ENCODE measurements around the gene TRAF6. TPM values are rescaled to one million over a fixed set of nuclear protein-coding genes. Genes with fewer than 3 reads are reported as not detected.

TRAF6 gene, protein sequence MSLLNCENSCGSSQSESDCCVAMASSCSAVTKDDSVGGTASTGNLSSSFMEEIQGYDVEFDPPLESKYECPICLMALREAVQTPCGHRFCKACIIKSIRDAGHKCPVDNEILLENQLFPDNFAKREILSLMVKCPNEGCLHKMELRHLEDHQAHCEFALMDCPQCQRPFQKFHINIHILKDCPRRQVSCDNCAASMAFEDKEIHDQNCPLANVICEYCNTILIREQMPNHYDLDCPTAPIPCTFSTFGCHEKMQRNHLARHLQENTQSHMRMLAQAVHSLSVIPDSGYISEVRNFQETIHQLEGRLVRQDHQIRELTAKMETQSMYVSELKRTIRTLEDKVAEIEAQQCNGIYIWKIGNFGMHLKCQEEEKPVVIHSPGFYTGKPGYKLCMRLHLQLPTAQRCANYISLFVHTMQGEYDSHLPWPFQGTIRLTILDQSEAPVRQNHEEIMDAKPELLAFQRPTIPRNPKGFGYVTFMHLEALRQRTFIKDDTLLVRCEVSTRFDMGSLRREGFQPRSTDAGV
- polyA plus RNA-seq = 12.6 to 15.1 TPM (median 12.6 TPM) in 3 replicates
- polyA plus RNA-seq (2011; ENCODE audit: low read depth) = 3.7 TPM
- 6.2 and 11.2 TPM in 2 replicates for polyA plus RNA-seq (2011; cell fraction: cytosol; rRNA removed)
- polyA plus RNA-seq (2011; cell fraction: nucleus; rRNA removed) = 17.4 and 19.0 TPM in 2 replicates
- 8.9 and 9.2 TPM in 2 replicates for polyA plus RNA-seq (2012; ENCODE audit: low replicate concordance)
- polyA minus RNA-seq = 18.3 to 21.8 TPM (median 20.6 TPM) in 3 replicates
- 8.8 TPM for polyA minus RNA-seq (2011; cell fraction: cytosol; rRNA and poly(A)+ RNA removed)
- polyA minus RNA-seq (2011; cell fraction: nucleus; rRNA and poly(A)+ RNA removed) = 14.0 and 23.5 TPM in 2 replicates

DNA sequence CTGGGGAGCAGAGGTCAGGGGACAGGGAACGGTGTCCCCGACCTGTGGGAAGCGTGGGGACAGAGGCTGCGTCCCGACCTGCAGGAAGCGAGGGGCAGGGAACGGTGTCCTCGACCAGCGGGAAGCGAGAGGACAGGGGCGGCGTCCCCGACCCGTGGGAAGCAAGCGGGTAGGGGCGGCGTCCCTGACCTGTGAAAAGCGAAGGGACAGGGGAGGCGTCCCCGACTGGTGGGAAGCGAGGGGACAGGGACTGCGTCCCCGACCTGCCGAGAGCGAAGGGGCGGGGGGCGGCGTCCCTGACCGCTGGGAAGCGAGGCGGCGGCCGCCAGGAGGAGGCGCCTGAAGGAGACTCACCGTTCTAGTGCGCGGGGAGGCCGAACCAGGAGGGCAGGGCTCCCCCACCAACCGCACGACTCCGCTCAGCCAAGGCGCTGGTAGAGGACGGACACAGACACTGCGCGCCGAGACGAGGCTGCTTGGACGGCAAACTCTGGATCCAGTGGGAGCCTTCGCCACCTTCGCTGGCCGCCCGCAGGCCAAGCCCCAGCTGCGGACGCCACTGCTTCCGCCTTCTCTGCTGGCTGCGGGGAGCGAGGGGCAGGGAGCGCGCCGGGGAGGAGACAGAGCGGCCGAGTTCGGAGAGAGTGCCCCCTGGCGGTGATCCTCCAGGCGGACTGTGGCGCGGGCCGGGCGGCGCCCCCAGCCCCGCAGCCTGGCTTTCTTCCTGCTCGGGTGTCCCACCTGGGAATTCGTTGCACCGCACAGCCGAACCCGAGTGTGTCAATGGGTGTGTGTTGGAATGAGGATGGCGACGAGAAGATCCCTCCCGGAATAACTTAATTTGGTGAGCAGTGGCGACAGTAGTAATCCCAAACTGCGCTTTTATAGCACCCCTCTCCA, at the start of gene TRAF6:
TRAF6 (minus strand) TSS at position 579 of the 900 bp plus-strand sequence. CDS start 8,757 bp downstream, outside the sequence.
- dilution Hi-C loops (cut with MboI; ENCODE audit: extremely low pct_ligation_motif_present, low sequenced_read_pairs) = no loop called here
- H3K9ac ChIP-seq (ENCODE audit: control insufficient read depth, extremely low read depth, insufficient read depth, low read length) = peak within 1 kb of the TSS; percentile 95
- H3K36me3 ChIP-seq (ENCODE audit: control insufficient read depth in 2 of 2, extremely low read depth in 1 of 2, insufficient read depth in 2 of 2, low read length in 2 of 2) = no peaks in the 10 kb centered on the region
- peak within 1 kb of the TSS; percentile 80 for H3K4me2 ChIP-seq (ENCODE audit: control insufficient read depth, extremely low read depth, insufficient read depth, low read depth, low read length)
- H3K27me3 ChIP-seq (ENCODE audit: control insufficient read depth, extremely low read depth, insufficient read depth, low read length) = no peaks in the 10 kb centered on the region
- DNase-seq (ENCODE audit: low read depth, low spot score) (no peak), FAIRE-seq (no peak)
- no peak for TF ChIP-seq EZH2 (IDR thresholded peaks at IDR 0.05; ENCODE audit: low read length)
- TF ChIP-seq, protein P1, sequence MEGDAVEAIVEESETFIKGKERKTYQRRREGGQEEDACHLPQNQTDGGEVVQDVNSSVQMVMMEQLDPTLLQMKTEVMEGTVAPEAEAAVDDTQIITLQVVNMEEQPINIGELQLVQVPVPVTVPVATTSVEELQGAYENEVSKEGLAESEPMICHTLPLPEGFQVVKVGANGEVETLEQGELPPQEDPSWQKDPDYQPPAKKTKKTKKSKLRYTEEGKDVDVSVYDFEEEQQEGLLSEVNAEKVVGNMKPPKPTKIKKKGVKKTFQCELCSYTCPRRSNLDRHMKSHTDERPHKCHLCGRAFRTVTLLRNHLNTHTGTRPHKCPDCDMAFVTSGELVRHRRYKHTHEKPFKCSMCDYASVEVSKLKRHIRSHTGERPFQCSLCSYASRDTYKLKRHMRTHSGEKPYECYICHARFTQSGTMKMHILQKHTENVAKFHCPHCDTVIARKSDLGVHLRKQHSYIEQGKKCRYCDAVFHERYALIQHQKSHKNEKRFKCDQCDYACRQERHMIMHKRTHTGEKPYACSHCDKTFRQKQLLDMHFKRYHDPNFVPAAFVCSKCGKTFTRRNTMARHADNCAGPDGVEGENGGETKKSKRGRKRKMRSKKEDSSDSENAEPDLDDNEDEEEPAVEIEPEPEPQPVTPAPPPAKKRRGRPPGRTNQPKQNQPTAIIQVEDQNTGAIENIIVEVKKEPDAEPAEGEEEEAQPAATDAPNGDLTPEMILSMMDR (optimal IDR thresholded peaks at IDR 0.05 in 1 of 3, IDR thresholded peaks at IDR 0.05 in 1 of 3, conservative IDR thresholded peaks at IDR 0.05 in 1 of 3; ENCODE audit: extremely low read depth in 1 of 3, insufficient read depth in 2 of 3, low read length in 3 of 3) = peak; percentile 70 to 90 (median 88)
- peak within 1 kb of the TSS; percentile 91 for H3K27ac ChIP-seq (ENCODE audit: control insufficient read depth, insufficient read depth, low read length)
- H3K4me1 ChIP-seq (ENCODE audit: control insufficient read depth, extremely low read depth, insufficient read depth, low read length) = peaks cover 15% of the 10 kb centered on the region
- peaks cover 1% of the 10 kb centered on the region for H3K9me3 ChIP-seq (ENCODE audit: control insufficient read depth, low read depth, low read length)
- peak within 1 kb of the TSS; percentile 92 to 96 (median 95) for H3K4me3 ChIP-seq (ENCODE audit: control insufficient read depth in 2 of 3, extremely low read depth in 1 of 3, insufficient read depth in 2 of 3, low read depth in 1 of 3, low read length in 3 of 3)
- H2AFZ ChIP-seq (ENCODE audit: control insufficient read depth, low read length) = peak within 1 kb of the TSS; percentile 99
- no peaks in the 10 kb centered on the region for H4K20me1 ChIP-seq (ENCODE audit: control insufficient read depth, extremely low read depth, insufficient read depth, low read length)
- H3K9me1 ChIP-seq (ENCODE audit: control insufficient read depth, extremely low read depth, insufficient read depth, low read length) = no peaks in the 10 kb centered on the region
- peaks cover 43% of the 10 kb centered on the region for H3K79me2 ChIP-seq (ENCODE audit: control insufficient read depth, insufficient read depth, low read length)

GRCh38 chr11:36558571-36559413, 48.7 kb upstream of the TRAF6 start:
- FAIRE-seq (no peak), DNase-seq (ENCODE audit: low read depth, low spot score) (no peak)
- no peak overlapping the region for H3K4me3 ChIP-seq (ENCODE audit: control insufficient read depth in 2 of 3, extremely low read depth in 1 of 3, insufficient read depth in 2 of 3, low read depth in 1 of 3, low read length in 3 of 3)
- H3K9me3 ChIP-seq (ENCODE audit: control insufficient read depth, low read depth, low read length) = no peaks in the 10 kb centered on the region
- H3K4me2 ChIP-seq (ENCODE audit: control insufficient read depth, extremely low read depth, insufficient read depth, low read depth, low read length) = no peak overlapping the region
- dilution Hi-C loops (cut with MboI; ENCODE audit: extremely low pct_ligation_motif_present, low sequenced_read_pairs) = no loop called here
- H3K27me3 ChIP-seq (ENCODE audit: control insufficient read depth, extremely low read depth, insufficient read depth, low read length) = no peaks in the 10 kb centered on the region
- no peaks in the 10 kb centered on the region for H4K20me1 ChIP-seq (ENCODE audit: control insufficient read depth, extremely low read depth, insufficient read depth, low read length)
- H3K4me1 ChIP-seq (ENCODE audit: control insufficient read depth, extremely low read depth, insufficient read depth, low read length) = peaks cover 3% of the 10 kb centered on the region
- no peak overlapping the region for H3K27ac ChIP-seq (ENCODE audit: control insufficient read depth, insufficient read depth, low read length)
- H3K9ac ChIP-seq (ENCODE audit: control insufficient read depth, extremely low read depth, insufficient read depth, low read length) = no peak overlapping the region
- no peak overlapping the region for H2AFZ ChIP-seq (ENCODE audit: control insufficient read depth, low read length)
- H3K79me2 ChIP-seq (ENCODE audit: control insufficient read depth, insufficient read depth, low read length) = no peaks in the 10 kb centered on the region
- TF ChIP-seq, protein P1 (optimal IDR thresholded peaks at IDR 0.05 in 1 of 3, IDR thresholded peaks at IDR 0.05 in 1 of 3, conservative IDR thresholded peaks at IDR 0.05 in 1 of 3; ENCODE audit: extremely low read depth in 1 of 3, insufficient read depth in 2 of 3, low read length in 3 of 3) = no peak
- TF ChIP-seq EZH2 (IDR thresholded peaks at IDR 0.05; ENCODE audit: low read length) = no peak
- H3K36me3 ChIP-seq (ENCODE audit: control insufficient read depth in 2 of 2, extremely low read depth in 1 of 2, insufficient read depth in 2 of 2, low read length in 2 of 2) = no peaks in the 10 kb centered on the region
- H3K9me1 ChIP-seq (ENCODE audit: control insufficient read depth, extremely low read depth, insufficient read depth, low read length) = no peaks in the 10 kb centered on the region

Measured in keratinocyte (primary cell).